Nephron progenitor cell (in vitro differentiated cells): ENCODE measurements around the gene CRACDL.

Experiments used
- DNase-seq: peaks from one replicate; pipeline ENCODE4 v3.0.0; 2021
- H3K27ac Mint-ChIP-seq: 2 replicates; pipeline ENCODE4 v1.8.0; 2021; ENCODE audit warnings: mild to moderate bottlenecking, moderate library complexity, mixed read lengths
- H3K27me3 Mint-ChIP-seq: 2 replicates; pipeline ENCODE4 v1.8.0; 2021; ENCODE audit warnings: mild to moderate bottlenecking, low read depth, mixed read lengths; ENCODE audit not compliant: poor library complexity
- H3K36me3 Mint-ChIP-seq: 2 replicates; pipeline ENCODE4 v1.8.0; 2021; ENCODE audit warnings: low read depth, mixed read lengths
- H3K4me1 Mint-ChIP-seq: 2 replicates; pipeline ENCODE4 v1.8.0; 2021; ENCODE audit warnings: mixed read lengths
- H3K4me3 Mint-ChIP-seq: 2 replicates; pipeline ENCODE4 v1.8.0; 2021; ENCODE audit warnings: mild to moderate bottlenecking, moderate library complexity, mixed read lengths
- H3K9me3 Mint-ChIP-seq: 2 replicates; pipeline ENCODE4 v1.8.0; 2021; ENCODE audit warnings: mild to moderate bottlenecking, moderate library complexity, mixed read lengths
- CTCF ChIP-seq: fragments of 200-600 bp; sonication (generic); IDR thresholded peaks from 2 replicates; pipeline ENCODE4 v1.5.0; 2021; ENCODE audit warnings: antibody characterized with exemption

Gene CRACDL

GRCh38 chr2:98929920-98930319 lies 6.1 kb downstream of the CRACDL start:
- Mint-ChIP-seq H3K4me1 (peaks cover 43% of the 10 kb centered on the region), H3K9me3 (no peaks in the 10 kb centered on the region), H3K27me3 (peaks cover 28% of the 10 kb centered on the region), H3K27ac (no peak overlapping the region), H3K4me3 (no peak overlapping the region), H3K36me3 (no peaks in the 10 kb centered on the region)
- no peak for TF ChIP-seq CTCF
- no peak for DNase-seq

GRCh38 chr2:98928242-98928641 lies 7.8 kb downstream of the CRACDL start:
- TF ChIP-seq CTCF: no peak
- H3K27me3 Mint-ChIP-seq: peaks cover 13% of the 10 kb centered on the region
- DNase-seq: no peak
- H3K27ac Mint-ChIP-seq: no peak overlapping the region
- no peaks in the 10 kb centered on the region for H3K9me3 Mint-ChIP-seq
- no peak overlapping the region for H3K4me3 Mint-ChIP-seq
- peaks cover 35% of the 10 kb centered on the region for H3K4me1 Mint-ChIP-seq
- H3K36me3 Mint-ChIP-seq: no peaks in the 10 kb centered on the region

GRCh38 chr2:98927027-98927426 lies 9.0 kb downstream of the CRACDL start:
- H3K27ac Mint-ChIP-seq: no peak overlapping the region
- no peak overlapping the region for H3K4me3 Mint-ChIP-seq
- H3K9me3 Mint-ChIP-seq: no peaks in the 10 kb centered on the region
- TF ChIP-seq CTCF: no peak
- peaks cover 24% of the 10 kb centered on the region for H3K4me1 Mint-ChIP-seq
- H3K27me3 Mint-ChIP-seq: peaks cover 4% of the 10 kb centered on the region
- no peak for DNase-seq
- no peaks in the 10 kb centered on the region for H3K36me3 Mint-ChIP-seq

- no peaks in the 10 kb centered on the region for H3K9me3 Mint-ChIP-seq
- H3K36me3 Mint-ChIP-seq: no peaks in the 10 kb centered on the region
- H3K27me3 Mint-ChIP-seq: peaks cover 4% of the 10 kb centered on the region
- H3K4me1 Mint-ChIP-seq: peaks cover 20% of the 10 kb centered on the region
- no peak for TF ChIP-seq CTCF
- no peak for DNase-seq
- no peak overlapping the region for H3K4me3 Mint-ChIP-seq
- H3K27ac Mint-ChIP-seq: no peak overlapping the region
Observed at GRCh38 chr2:98926601-98927000, 9.4 kb downstream of the CRACDL start.

GRCh38 chr2:98924910-98925309 lies 11.1 kb downstream of the CRACDL start:
- Mint-ChIP-seq H3K9me3 (peaks cover 3% of the 10 kb centered on the region), H3K4me1 (peaks cover 14% of the 10 kb centered on the region), H3K27ac (no peak overlapping the region), H3K36me3 (no peaks in the 10 kb centered on the region), H3K27me3 (peaks cover 4% of the 10 kb centered on the region), H3K4me3 (no peak overlapping the region)
- DNase-seq: no peak
- no peak for TF ChIP-seq CTCF

GRCh38 chr2:98924038-98924830 lies 11.8 kb downstream of the CRACDL start:
- no peak overlapping the region for H3K4me3 Mint-ChIP-seq
- peaks cover 5% of the 10 kb centered on the region for H3K9me3 Mint-ChIP-seq
- no peak overlapping the region for H3K27ac Mint-ChIP-seq
- peaks cover 14% of the 10 kb centered on the region for H3K4me1 Mint-ChIP-seq
- no peak for DNase-seq
- TF ChIP-seq CTCF: no peak
- peaks cover 4% of the 10 kb centered on the region for H3K27me3 Mint-ChIP-seq
- H3K36me3 Mint-ChIP-seq: peaks cover under 1% of the 10 kb centered on the region
